ENCODE measurements around the gene GPR137C. TPM values are rescaled to one million over a fixed set of nuclear protein-coding genes. Genes with fewer than 3 reads are reported as not detected.
"Not testable (repeated sequence)": the region's sequence is repeated elsewhere in the genome, so short reads cannot be mapped to it uniquely, and the experiment has no call there.

GPR137C gene
- total RNA-seq, 1 experiment from 2014 or later = 1.1 TPM

DNA sequence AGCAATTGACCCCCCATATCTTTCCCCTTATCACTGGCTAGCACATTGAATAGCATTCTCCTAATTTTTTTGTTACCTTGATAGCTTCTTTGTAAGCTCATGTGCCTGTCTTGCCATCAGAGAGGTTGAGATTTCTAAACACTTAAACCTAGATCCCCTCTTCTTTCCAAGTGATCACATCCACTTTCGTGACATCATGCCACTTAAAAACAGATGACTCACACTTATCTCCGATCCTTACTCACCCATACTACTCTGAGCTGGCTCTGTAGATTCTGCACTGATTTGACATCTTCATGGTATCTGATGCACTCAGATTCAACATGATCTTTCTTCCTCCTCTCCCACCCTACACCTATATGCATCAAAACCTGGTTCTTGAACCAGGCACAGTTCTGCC, 10.5 kb downstream of the GPR137C start:
- peak; percentile 66 for DNase-seq (ENCODE audit: low read depth)

DNA sequence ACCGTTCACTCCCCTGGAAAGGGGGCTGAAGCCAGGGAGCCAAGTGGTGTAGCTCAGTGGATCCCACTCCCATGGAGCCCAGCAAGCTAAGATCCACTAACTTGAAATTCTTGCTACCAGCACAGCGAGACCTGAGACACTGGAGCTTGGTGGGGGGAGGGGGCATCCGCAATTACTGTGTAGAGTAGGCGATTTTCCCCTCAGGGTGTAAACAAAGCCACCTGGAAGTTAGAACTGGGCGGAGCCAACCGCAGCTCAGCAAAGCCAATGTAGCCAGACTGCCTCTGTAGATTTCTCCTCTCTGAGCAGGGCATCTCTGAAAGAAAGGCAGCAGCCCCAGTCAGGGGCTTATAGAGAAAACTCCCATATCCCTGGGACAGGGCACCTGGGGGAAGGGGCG, 15.8 kb downstream of the GPR137C start:
- DNase-seq (ENCODE audit: low read depth) = not testable (repeated sequence)

DNA sequence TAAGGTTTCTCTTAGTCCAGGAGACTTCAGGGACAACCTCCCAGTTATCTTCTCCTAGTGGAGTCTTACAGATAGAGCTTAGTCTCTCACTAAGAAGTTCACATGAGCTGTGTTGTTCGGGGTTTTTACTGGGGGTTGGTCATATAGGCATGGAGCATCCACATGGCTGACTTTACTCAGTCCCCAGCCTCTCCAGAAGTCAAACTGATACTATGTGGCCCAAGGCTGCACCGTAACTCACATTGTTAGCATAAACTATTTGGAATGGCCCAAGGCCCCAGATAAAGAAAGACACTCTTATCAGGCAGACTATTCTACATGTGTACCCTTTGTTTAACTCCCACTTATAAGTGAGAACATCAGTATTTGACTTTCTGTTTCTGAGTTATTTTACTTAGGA, 23.2 kb downstream of the GPR137C start:
- DNase-seq (ENCODE audit: low read depth) = no peak

DNA sequence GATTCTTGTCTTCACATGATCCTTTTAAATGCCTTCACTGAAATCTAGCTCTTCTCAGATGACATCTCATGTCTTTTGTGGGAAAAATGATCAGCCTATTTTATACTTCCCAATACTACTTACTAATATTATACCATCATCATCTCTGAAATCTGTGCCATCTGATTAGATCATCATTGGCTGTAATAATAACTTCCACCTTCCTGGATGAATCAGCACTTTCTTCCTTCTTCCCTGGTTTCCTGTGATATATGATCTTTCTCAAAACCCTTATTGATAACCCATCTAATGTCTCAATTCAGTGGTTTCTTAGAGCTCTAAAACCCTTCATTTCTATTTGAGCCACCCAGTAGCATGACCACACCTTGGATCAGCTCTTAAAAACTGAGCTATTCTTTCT, 30.9 kb downstream of the GPR137C start:
- DNase-seq (ENCODE audit: low read depth) = no peak

DNA sequence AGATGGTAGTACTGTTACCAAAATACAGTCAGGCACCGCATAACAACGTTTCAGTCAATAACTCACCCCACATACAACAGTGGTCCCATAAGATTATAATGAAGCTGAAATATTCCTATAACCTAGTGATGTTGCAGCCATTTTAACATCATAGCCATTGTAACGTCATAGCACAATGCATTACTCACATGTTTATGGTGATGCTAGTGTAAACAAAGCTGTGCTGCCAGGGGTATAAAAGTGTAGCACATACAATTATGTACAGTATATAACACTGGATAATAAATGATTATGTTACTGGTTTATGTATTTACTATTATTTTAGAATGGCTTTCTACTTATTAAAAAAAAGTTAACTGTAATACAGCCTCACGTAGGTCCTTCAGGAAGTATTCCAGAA, 37.0 kb downstream of the GPR137C start:
- no peak for DNase-seq (ENCODE audit: low read depth)

DNA sequence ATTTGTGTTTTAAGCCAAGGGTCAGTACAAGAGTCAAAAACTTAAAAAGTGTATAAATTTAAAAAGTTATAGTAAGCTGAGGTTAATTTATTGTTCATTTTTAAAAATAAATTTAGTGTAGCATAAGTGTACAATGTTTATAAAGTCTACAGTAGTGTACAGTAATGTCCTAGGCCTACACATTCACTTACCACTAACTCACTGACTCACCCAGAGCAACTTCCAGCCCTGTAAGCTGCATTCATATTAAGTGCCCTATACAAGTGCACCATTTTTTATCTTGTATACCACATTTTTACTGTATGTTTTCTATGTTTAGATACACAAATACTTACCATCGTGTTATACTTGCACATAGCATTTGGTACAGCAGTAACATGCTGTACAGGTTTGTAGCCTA, 37.7 kb downstream of the GPR137C start:
- no peak for DNase-seq (ENCODE audit: low read depth)

DNA sequence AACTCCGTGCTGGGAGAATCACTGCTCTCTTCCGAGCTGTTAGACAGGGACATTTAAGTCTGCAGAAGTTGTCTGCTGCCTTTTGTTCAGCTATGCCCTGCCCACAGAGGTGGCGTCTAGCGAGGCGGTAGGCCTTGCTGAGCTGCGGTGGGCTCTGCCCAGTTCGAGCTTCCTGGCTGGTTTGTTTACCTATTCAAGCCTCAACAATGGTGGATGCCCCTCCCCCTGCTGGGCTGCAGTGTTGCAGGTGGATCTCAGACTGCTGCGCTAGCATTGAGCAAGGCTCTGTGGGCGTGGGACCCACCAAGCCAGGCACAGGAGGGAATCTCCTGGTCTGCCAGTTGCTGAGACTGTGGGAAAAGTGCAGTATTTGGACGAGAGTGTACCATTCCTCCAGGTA, 43.7 kb downstream of the GPR137C start:
- DNase-seq (ENCODE audit: low read depth) = no peak

DNA sequence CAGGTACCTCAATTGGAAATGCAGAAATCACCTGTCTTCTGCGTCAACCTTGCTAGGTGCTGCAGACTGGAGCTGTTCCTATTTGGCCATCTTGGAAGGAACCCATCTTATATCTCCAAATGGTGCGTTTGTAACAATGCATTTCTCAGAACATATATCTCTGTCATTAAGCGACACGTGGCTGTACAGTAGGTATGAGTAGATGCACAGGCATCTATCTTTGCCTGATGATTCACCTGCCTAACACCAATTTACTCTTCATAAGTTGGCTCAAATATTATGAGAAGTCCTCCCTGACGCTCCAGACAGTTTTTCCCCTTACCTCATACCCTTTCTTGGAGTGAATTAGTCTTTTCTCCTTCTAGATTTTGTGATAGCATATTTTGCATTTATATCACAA, 44.2 kb downstream of the GPR137C start:
- no peak for DNase-seq (ENCODE audit: low read depth)

DNA sequence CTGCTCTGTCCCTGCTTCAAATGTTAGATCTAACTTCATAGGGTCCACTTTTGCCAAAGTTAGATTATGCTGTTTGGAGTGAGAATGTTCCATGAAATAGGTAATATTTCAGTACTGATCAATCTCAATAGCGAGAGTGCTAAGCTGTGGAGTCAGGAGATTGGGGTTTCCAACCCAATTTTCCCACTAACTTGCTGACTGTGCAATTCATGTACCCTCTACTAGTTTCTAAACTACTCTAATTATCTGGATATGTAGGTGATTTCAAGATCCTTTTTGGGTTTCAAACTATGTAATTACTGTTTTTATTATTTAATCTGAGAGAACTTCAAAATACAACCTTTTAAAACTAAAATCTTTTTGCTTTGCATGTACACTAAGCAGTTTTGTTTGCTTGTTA, 45.9 kb downstream of the GPR137C start:
- no peak for DNase-seq (ENCODE audit: low read depth)

DNA sequence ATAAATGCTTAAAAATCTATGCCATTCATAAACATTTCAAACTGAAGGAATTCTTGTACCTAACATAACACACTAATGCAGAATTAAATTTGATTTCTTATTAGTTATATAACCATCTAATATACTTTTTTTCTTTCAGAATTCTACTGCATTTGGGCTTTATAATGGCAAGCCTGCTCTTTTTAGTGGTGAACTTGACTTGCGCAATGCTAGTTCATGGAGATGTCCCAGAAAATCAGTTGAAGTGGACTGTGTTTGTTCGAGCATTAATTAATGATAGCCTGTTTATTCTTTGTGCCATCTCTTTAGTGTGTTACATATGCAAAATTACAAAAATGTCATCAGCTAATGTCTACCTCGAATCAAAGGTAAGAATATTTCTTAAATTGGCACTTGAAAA, 47.3 kb downstream of the GPR137C start:
- no peak for DNase-seq (ENCODE audit: low read depth)

DNA sequence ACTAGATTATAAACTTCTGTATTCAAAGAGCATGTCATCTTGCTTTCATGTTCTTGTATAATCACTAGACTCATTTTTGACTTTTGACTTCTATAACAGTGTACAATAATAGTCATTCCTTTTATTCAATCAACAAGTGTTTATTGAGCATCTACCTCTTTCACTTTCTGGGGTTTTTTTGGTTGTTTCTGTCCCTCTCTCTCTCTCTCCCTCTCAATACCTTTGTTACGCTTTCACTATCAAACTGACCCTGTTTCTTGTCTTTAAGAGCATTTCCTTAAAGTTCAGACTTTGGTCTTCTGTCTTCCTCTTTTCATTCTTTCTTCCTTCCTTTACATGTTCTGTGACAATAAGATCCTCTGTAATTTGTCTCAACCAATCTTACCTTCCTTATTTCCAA, 49.5 kb downstream of the GPR137C start:
- DNase-seq (ENCODE audit: low read depth) = no peak

DNA sequence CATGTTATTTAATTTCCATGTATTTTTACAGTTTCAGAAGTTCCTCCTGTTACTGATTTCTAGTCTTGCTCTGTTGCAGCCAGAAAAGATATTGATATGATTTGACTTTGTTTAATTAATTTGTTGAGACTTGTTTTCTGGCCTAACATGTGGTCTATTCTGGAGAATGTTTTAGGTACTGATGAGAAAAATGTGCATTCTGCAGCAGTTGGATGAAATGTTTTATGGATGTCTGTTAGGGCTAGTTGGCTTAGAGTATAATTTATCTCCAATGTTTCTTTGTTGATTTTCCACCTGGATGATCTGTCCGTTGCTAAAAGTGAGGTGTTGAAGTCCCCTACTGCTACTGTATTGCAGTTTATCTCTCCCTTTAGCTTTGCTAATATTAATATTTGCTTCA, 54.4 kb downstream of the GPR137C start:
- DNase-seq (ENCODE audit: low read depth) = no peak

DNA sequence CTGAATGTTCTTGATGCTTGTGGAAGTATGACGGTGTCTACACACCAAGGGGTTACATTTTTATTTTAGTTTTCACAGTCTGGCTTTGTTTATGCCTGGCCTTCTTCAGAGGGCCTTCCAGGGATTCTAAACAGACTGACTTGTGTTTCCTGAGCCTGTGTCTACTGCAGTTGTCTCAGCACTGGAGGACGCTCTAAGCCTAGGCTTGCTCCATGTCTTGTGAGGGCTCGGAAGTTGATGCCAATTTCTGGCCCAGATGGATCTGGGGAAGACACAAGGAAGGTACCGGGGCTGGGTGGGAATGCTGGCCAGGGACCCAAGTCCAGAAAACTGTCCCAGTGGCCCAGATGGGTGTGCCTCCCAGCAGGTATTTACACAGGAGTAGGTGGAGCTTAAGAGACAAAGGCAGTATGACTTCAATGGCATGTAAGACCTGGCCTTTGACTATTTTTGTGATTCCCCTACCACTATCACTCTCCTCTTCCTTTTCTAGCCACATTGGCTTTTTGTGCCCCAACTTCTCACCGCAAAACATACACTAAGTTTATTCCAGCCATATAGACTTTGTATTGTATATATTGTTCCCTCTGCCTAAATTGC, 56.9 kb downstream of the GPR137C start:
- DNase-seq (ENCODE audit: low read depth) = no peak

DNA sequence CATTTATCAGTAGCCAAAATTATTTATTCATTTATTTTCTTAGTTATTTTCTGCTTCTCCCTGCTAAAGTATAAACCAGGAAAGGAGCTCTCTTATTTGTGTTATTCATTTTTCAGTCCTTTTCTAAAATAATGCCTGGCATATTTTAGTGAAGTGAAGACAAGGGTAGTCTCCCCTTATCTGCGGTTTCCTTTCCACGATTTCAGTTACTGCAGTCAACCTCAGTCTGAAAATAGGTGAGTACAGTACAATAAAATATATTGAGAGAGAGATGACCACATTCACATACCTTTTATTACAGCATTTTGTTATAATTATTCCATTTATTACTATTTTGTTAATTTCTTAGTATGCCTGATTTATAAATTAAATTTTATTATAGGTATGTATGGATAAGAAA, 57.6 kb downstream of the GPR137C start:
- DNase-seq (ENCODE audit: low read depth) = no peak

DNA sequence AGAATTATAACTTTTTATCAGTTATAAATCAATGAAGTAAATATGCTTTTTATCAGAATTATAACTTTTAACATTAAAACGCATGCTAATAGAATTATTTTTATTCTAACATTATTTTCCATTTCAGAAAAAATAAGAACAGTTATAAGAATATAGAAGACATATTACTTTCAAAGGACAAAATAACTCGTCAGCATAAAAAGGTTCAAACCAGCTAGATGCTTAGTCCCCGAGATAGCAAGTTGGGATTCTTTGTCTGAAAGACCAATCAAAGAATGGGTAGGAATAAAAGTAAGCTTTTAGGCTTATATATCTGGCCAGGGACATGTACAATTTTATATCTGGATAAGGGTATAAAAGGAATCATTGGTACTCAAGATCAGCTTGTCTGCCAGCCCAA, 66.0 kb downstream of the GPR137C start:
- no peak for DNase-seq (ENCODE audit: low read depth)

DNA sequence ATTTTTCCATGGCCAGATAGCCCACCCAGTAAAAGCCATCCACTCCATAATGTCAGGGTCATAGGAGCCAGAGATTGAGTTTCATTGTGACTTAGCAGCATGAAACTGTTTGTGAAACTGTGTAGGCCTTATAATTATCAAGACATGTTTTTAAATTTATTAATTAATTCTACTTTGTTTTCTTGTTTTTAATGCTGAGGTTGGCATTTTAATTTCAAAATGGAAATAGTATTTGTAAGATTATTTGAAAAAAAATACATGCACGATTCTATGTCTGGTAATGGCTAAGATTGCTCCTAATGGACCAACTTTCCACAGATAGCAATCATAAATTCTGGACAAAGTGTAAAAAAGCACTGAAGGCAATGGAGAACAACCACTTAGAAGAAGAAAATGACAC, 67.1 kb downstream of the GPR137C start:
- DNase-seq (ENCODE audit: low read depth) = no peak

DNA sequence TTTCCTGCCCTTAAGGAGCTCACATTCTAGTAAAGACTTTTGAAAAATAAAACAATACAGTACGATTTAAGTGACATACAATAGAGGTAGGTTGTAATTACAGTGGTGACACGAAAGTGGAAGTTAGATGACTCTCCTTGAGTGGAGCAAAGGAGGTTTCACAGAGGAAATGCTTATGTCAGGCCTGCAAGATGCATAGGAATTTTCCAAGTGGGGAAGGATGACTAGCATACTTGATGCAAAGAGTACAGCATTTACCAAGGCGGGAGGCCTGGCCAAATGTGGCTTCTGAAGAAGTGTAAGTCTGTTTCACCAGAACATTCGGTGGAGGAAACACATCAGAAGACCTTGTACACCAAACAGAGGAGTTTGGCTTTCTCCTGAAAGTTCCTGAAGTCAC, 87.5 kb downstream of the GPR137C start:
- no peak for DNase-seq (ENCODE audit: low read depth)

DNA sequence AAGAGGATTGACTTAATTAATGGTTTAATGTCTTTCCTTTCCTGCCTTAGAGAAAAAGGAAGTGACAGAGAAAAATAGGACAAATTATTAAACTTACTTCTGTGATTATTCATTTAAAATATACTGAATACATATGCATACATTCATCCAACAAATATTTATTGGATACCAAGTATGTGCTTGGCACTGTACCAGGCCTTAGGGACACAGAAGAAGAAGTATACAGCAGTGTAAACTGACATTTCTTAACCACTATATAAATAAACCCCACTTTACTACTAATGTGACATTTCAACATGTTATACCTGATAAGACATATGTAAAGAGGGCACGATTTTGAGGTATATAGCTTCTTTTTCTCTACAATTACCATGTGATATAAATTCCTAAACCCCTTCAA, 89.1 kb downstream of the GPR137C start:
- no peak for DNase-seq (ENCODE audit: low read depth)

DNA sequence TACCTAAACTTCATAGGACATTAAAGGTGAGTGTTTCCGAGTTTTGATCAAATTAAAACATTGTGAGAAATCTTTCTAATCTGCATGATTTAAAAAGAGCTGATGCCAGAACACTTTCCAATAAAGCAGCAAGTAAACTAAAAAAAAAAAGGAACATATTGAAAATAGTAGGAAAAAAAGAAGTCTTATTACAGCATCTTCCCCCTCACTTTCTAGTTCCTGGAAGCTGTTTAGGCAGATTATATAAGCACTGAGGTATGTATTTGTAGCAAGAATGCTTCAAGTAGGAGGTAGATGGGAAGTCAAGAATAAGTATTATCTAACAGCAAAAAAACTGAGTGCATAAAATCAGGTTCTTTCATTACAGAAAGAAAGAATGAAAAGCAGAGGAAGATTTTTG, 96.9 kb downstream of the GPR137C start:
- DNase-seq (ENCODE audit: low read depth) = no peak

DNA sequence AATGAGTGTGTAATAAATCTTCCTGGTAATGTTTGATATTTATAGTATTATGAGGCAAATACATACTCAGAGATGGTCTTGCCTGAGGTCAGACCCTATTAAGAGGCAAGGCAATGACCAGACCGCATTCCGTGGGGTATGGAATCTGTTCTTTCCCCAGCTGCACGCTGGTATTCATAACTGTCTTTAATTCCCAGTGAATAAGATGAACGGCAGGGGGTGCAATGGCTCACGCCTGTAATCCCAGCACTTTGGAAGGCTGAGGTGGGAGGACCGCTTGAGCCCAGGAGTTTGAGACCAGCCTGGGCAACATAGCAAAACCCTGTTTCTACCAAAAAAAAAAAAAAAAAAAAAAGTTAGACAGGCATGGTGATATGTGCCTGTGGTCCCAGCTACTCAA, 98.1 kb downstream of the GPR137C start:
- no peak for DNase-seq (ENCODE audit: low read depth)

DNA sequence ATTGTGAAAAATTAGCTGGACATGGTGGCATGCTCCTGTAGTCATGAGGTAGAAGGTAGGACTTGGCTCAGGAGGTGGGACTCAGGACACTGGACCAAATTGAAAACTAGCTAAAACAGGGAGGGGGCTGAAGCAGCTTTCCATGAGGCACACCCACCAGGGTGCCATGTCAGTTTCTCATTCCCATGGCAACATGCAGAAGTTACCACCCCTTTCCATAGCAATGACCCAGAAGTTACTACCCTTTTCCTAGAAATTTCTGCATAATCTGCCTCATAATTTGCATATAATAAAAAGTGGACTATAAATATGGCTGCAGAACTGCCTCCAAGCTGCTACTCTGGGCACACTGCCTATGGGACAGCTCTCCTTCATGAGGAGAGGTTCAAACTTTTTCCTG, 104.3 kb downstream of the GPR137C start:
- DNase-seq (ENCODE audit: low read depth) = no peak

DNA sequence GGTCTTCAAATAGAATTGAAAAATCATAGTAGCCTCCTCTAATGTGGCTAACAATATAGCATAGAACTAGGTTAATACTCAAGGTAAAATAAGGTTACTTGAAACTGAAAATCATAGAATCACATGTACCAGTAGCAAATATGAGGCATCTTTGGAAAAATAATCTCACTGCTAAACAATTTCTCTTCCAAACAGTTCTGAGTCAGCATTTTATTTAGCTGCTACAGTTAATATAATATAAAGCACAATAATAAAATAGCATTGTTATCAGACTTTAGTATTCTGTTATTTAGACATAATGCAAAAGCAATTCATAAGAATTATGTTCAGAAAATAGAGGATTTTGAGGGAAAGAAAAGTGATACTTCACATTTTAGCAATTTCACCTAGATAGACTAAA, 107.7 kb downstream of the GPR137C start:
- DNase-seq (ENCODE audit: low read depth) = no peak

DNA sequence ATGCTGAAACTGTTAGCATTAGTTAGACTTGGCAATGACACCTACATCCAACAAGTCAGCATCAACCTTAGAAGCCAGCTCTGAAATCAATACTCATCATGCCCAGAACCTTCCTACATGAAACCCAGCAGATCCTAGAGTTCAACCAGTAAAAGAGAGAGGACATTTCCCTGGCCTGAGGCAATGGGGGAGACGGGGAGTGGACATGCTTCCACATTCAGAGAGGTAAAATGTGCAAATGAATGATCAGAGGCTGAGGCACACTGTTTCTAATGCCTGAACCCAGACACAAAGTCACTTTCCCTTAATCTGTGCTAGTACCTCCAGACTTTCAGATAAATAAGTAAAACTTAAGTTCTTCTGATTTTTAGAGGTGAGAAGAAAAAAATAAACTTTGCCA, 108.2 kb downstream of the GPR137C start:
- DNase-seq (ENCODE audit: low read depth) = no peak

DNA sequence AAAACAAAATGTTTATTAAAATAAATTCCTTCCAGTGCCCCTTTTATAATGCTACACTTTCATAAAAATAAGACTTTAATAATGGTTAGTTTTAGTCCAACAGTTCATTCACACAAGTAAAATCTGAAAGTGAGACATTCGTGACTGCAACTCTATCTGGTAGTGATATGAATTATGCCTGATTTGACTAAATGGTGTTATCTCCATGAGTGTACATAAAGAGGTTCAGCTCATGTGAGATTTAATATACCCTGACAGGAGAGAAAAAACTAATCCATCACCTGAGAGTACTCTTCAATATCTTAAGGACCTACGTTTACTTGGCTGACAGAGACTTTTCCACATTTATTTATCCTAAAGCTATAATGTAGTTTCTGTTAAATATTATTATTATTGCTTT, 108.7 kb downstream of the GPR137C start:
- no peak for DNase-seq (ENCODE audit: low read depth)

DNA sequence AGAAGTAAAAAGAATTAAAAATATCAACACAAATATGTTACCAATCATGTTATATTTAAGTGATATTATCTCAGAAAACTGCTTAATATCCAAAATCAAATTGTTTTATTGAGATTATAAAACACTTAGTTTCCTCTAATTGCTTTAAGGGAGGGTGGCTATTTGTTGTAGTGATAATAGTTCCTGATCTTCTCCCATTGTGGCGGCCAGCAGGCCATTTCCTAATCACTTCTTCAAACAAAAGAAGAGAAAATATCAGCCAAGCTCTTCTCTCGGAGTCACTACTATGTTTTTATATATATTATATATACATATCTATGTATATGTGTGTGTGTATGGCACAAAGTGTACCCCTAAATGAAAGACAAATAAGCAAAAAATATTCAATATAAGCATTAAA, 111.2 kb downstream of the GPR137C start:
- DNase-seq (ENCODE audit: low read depth) = no peak

Data from RPMI7951 (cell line).